Chondrocyte (in vitro differentiated cells): ENCODE data around the gene TEX19. TPM values are rescaled to one million over a fixed set of nuclear protein-coding genes. Genes with fewer than 3 reads are reported as not detected.

Experiments
- DNase-seq: peaks from one replicate; pipeline ENCODE4 v3.0.0; 2021; ENCODE audit warnings: mixed read lengths, low spot score
- H3K27ac Mint-ChIP-seq: one replicate; pipeline ENCODE4 v1.8.0; 2021; ENCODE audit warnings: mild to moderate bottlenecking, moderate library complexity, mixed read lengths; ENCODE audit not compliant: unreplicated experiment
- H3K27me3 Mint-ChIP-seq: 2 replicates; pipeline ENCODE4 v1.8.0; 2021; ENCODE audit warnings: low read depth, mixed read lengths
- H3K36me3 Mint-ChIP-seq: 2 replicates; pipeline ENCODE4 v1.8.0; 2021; ENCODE audit warnings: low read depth, mixed read lengths
- H3K4me1 Mint-ChIP-seq: 2 replicates; pipeline ENCODE4 v1.8.0; 2021; ENCODE audit warnings: low read depth, mild to moderate bottlenecking, mixed read lengths
- H3K4me3 Mint-ChIP-seq: one replicate; pipeline ENCODE4 v1.8.0; 2021; ENCODE audit warnings: mild to moderate bottlenecking, moderate library complexity, mixed read lengths; ENCODE audit not compliant: unreplicated experiment
- H3K9me3 Mint-ChIP-seq: 2 replicates; pipeline ENCODE4 v1.8.0; 2021; ENCODE audit warnings: low read depth, mixed read lengths
- CTCF ChIP-seq: fragments of 200-600 bp; sonication (generic); IDR thresholded peaks from 2 replicates; pipeline ENCODE4 v1.5.0; 2021; ENCODE audit warnings: antibody characterized with exemption, mild to moderate bottlenecking, moderate library complexity
- total RNA-seq: library from RNA; stranded (reverse); gene quantifications from 3 replicates; pipeline ENCODE4 v1.2.1, GENCODE V29; 2021

TEX19 gene
- total RNA-seq, 1 donor from 2014 or later, result not detected

- no peak for TF ChIP-seq CTCF
- H3K27me3 Mint-ChIP-seq, result peaks cover 4% of the 10 kb centered on the region
- no peak overlapping the region for H3K27ac Mint-ChIP-seq
- H3K9me3 Mint-ChIP-seq, result no peaks in the 10 kb centered on the region
- DNase-seq, result no peak
- H3K4me1 Mint-ChIP-seq, result peaks cover 5% of the 10 kb centered on the region
- H3K36me3 Mint-ChIP-seq, result no peaks in the 10 kb centered on the region
- H3K4me3 Mint-ChIP-seq, result no peak overlapping the region
Measured at GRCh38 chr17:82323514-82324234, 35.4 kb upstream of the TEX19 start.

- TF ChIP-seq CTCF, result no peak
- no peak for DNase-seq
- no peaks in the 10 kb centered on the region for H3K36me3 Mint-ChIP-seq
Measured at GRCh38 chr17:82324566-82325285, 34.3 kb upstream of the TEX19 start.

GRCh38 chr17:82325286-82326180, 33.5 kb upstream of the TEX19 start:
- no peak overlapping the region for H3K4me3 Mint-ChIP-seq
- no peak for TF ChIP-seq CTCF

More at GRCh38 chr17:82324566-82325285, 34.3 kb upstream of the TEX19 start:
- Mint-ChIP-seq H3K27me3 (peaks cover 5% of the 10 kb centered on the region), H3K27ac (no peak overlapping the region), H3K4me3 (no peak overlapping the region), H3K4me1 (peaks cover 5% of the 10 kb centered on the region), H3K9me3 (no peaks in the 10 kb centered on the region)

GRCh38 chr17:82327289-82327688, 31.8 kb upstream of the TEX19 start:
- H3K4me3 Mint-ChIP-seq, result no peak overlapping the region
- no peaks in the 10 kb centered on the region for H3K36me3 Mint-ChIP-seq
- H3K9me3 Mint-ChIP-seq, result no peaks in the 10 kb centered on the region
- peaks cover 6% of the 10 kb centered on the region for H3K27me3 Mint-ChIP-seq
- TF ChIP-seq CTCF, result no peak
- H3K27ac Mint-ChIP-seq, result no peak overlapping the region
- DNase-seq, result no peak
- H3K4me1 Mint-ChIP-seq, result peaks cover 20% of the 10 kb centered on the region

More at GRCh38 chr17:82325286-82326180, 33.5 kb upstream of the TEX19 start:
- DNase-seq, result no peak
- H3K4me1 Mint-ChIP-seq, result peaks cover 10% of the 10 kb centered on the region
- H3K27ac Mint-ChIP-seq, result no peak overlapping the region
- H3K9me3 Mint-ChIP-seq, result no peaks in the 10 kb centered on the region
- no peaks in the 10 kb centered on the region for H3K36me3 Mint-ChIP-seq
- H3K27me3 Mint-ChIP-seq, result peaks cover 6% of the 10 kb centered on the region

GRCh38 chr17:82327757-82328140, 31.3 kb upstream of the TEX19 start:
- Mint-ChIP-seq H3K27me3 (peaks cover 7% of the 10 kb centered on the region), H3K4me3 (no peak overlapping the region), H3K4me1 (peaks cover 22% of the 10 kb centered on the region), H3K27ac (no peak overlapping the region), H3K9me3 (no peaks in the 10 kb centered on the region), H3K36me3 (no peaks in the 10 kb centered on the region)
- no peak for TF ChIP-seq CTCF
- no peak for DNase-seq
